DMS 273 (cell line): ENCODE measurements around the gene PTPRD.

Source experiments
- DNase-seq: peaks from one replicate; lab custom pipeline; 2025; ENCODE audit not compliant: unreplicated experiment; lab: John Stamatoyannopoulos, UW

PTPRD gene

DNA sequence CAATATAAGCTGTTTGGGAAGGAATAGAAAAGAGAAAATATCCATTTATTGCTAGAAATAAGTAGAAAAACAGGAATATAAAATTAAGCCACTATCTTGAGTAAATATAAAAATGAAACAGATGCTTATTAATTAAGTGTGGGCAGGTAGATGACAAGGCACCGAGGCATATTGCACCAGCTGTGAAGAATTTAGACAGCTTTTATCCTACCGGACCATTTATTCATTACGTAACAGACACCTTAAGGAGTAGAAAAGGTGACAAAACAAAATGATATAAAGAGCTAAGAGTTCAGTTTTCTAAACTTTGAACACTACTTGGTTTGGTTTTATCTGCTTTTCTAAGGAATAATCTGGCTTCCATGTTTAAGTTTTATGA lies 404.1 kb downstream of the PTPRD start:
- peak; percentile 27 for DNase-seq

DNA sequence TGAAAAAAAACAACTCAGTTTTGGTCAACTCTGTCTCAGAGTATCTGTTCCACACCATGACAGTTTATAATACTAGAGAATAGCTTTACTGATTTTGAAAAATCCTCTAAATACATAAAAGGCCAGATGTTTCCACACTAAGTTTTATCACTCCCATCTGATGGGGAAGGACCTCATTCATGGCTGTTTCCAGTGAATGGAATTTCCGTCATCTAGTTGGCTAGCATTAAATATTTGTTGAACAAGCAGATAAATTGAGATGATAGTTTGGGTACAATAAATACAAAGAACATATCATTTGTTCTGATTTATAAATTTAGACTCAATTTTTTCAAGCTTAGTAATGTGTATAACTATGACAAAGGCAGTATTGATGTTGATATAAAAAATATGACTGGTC lies 408.5 kb downstream of the PTPRD start:
- DNase-seq, result no peak

DNA sequence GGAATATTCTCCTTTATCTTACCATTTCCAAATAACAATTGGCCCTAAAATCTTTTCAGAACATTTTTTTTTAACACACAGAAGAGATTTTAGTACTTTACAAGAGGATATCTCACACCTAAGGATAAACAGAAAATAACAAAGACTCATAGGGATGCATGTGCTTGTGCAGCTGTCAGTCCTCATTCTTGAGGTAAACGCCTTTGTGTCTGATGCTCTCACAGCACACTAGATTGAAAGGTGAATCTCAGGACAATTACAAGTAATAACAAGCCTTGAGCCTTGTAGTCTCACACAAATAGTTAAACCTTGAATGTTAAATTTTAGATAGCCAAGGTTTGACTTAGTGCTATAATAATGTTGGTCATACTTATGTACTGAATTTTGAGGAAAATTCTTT lies 439.2 kb downstream of the PTPRD start:
- DNase-seq, result peak; percentile 13

DNA sequence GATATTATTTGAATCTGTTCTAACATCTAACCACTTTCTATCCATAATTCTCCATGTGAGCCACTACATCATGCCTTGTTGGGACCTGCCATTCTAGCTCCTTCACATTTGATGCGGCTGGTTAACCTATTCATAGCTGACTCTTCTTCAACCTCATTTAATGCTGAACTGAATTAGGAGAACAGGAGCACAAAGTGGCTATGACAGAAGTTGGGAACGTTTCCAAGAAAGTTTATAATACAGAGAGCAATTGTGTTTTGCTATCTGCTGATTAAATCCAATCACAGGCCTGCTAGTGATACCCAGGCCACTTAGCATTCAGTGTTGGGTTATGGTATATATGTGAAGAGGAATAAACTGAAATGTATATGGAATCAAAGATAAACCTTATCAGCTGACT lies 440.3 kb downstream of the PTPRD start:
- peak; percentile 8 for DNase-seq

DNA sequence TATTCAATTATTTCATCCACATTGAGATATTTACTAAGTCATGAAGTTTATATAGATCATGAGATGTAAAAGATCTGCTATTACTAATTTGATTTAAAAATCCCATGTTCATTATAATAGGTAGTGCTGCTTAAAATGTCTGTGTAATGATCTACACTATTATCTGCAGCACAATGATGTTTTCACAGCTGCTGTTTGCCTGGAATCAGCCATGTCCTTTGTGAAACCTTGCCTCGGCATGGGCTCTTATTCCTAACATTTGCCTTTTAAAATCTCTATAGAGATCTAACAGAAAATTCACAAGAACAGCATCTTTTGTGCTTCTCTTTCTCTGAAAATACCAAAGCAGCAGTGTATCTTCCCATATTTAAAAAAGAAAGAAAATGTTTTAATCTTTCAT lies 444.6 kb downstream of the PTPRD start:
- DNase-seq, result no peak

DNA sequence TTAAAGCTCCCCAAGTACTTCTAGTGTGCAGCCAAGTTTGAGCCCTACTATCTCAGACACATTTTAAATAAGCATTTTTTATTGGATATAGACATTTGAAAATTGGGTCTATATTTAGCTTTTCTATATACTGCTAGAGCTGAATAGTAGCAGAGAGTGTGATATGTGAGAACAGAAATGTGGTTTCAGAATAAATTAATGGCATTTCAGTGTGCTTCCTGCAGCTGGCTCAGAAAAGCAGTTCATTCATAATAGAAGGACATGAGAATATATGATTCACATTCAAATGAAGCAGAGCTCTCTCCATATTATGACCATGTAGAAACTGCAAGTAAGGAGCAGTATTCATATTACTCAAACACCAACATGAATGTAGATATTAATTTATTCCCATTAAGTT lies 464.0 kb downstream of the PTPRD start:
- peak; percentile 24 for DNase-seq

DNA sequence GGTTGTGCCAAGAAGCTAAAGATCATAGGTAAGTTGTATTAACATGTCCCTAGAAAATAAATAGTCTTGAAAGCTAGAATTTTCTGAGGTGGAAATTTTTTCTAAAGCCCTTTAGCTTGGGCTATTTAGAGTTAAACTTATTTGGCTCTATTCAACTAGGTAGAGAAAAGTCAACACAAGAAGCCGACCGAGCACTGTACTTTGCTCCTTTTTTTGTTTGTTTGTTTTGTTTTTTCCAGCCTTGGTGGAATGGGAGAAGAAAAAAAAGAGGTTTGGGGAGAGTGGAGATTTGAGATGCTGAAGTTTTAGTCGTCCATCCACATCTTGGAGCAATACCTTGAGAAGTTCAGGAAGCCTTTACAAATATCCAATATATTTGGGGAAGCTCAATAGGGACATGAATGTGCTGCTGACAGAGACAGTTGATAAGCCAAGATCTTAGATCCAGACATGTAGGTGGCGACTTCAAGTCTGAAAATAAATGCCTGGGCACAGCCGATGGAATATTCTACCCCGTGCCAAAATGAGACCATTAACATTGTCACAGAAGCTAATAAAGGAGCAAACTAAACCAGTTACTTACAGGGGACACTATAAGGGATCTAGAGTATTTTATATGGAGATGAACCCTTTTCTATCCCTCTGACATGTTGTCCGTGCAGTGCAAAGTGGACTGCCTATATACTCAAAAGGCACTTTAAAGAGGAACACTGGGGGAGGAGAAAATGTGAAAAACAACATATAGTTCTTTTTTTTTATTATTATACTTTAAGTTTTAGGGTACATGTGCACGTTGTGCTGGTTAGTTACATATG lies 466.1 kb downstream of the PTPRD start:
- no peak for DNase-seq

DNA sequence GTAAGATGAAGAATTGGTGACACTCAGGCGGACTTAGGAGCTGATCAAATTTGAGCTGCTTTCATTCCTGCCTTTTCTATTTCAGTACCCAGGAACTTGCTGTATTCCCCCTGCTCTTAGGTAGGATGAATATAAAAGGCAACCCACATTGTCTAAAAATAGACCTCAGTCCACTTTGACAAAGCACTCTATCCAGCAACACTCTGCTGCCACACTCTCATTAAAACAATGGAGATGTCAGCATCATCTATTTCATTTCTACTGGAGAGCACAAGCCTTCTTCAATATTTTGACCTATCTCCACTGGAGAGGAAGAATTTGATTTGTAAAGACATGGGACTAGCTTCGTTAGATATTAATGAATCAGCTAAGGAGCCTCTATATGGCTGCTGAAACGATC lies 468.4 kb downstream of the PTPRD start:
- DNase-seq, result no peak

DNA sequence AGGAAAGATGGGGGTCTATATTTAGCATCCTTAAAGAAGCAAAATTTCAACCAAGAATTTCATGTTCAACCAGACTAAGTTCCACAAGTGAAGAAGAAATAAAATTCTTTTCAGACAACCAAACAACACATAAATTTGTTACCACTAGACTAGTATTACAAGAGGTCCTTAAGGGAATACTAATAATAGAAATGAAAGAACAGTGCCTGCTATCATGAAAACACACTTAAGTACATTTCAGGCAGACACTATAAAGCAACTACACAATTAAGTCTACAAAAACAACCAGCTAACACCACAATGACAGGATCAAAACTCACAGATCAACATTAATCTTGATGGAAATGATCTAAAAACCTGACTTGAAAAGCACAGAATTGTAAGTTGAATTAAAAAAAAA lies 477.2 kb downstream of the PTPRD start:
- no peak for DNase-seq

DNA sequence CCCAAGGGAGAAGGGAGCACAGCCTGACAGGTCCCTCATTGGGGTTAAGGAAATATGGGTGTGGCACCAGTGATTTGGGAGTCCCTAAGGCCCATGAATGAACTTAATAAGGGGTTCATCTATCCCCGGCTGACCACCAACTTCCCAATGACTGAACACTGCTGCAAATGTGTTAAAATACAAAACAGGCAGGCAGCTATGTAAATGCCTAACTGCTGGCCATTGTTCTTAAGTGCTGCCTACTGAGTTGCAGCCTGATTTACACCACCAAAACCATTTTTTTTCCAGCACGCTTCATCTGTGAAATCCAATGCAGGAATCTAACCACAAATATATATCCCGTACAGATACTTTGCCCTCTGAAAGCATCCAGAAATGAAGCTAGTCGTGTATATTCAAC lies 478.5 kb downstream of the PTPRD start:
- no peak for DNase-seq

DNA sequence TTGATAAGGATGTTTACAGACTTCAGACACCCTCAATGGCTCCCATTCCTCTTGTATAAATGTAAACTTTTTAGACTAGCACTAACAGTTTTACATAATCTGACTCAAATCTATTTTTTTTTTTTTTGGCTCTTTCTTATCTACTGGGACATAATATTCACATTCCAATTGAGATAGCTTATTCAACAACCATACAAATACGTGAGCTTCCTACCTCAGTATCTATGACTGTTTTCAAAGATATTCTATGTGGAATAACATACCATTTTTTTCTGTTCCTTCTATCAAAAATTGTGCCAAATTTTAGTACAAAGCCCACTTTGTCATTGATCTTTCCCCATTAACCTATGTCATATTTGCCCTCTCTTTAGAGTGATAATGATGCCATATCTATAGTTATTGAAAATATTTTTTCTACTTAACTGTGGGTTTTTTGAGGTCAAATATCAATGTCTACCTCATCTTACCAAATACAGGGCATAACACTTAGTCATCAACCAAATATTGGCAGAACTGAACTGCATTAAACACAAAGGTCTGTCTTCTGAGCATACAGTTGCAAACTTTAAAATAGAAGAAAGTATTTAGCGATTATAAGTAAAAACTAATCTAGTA lies 482.6 kb downstream of the PTPRD start:
- DNase-seq, result no peak

DNA sequence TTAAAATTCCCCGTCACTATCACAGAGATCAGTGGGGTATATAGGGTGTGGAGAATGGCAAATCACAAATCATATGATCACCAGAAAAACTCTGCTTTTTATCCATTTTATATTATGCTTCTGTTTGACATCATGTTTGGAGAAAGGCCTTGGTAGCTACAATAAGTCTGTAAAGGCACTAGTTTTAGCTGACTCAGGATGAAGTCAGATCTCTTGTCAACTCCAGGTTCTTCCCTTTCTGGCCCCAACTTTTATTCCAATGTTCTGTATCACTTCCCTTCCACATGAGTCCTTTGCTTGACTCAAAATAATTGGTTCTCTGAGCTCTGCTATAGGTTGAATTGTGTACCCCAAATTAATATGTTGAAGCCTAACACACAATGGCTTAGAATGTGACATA lies 484.9 kb downstream of the PTPRD start:
- DNase-seq, result no peak

DNA sequence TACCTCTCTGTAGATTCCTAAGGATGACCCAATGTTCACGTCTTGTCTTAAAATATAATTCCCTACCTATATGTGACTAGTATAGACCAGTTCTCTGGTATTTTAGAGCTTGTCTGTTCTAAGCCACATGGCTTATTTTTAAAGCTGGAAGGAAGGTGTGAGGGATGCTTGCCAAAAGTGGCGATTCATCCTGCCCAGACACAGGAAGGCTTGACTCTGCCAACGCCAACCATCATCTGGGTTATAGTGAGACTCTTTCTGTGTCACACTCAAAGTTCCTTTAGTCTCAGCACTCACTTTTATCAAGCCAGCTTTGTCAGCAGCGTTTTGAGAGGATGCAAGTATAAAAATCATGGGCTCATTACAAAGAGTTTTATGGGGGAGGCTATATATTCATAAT lies 500.0 kb downstream of the PTPRD start:
- no peak for DNase-seq

DNA sequence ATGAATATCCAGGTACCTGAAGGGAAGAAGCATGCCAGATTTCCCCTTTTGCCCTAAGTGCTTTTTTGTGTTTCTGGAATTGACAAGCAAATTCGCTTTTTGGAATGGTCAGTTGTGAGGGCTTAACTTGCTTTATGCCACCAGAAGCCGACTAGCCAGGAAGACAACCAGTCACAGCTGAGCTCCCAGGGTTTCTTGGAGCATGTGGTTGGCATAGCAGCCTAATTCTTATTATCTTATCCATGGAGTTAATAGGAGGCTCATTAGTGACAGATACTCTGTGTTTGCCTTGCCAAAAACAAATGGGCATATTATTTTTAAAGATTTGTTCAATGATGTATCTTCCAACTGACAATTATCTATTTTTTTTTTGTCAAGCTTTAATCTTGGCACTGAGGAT lies 500.7 kb downstream of the PTPRD start:
- no peak for DNase-seq

DNA sequence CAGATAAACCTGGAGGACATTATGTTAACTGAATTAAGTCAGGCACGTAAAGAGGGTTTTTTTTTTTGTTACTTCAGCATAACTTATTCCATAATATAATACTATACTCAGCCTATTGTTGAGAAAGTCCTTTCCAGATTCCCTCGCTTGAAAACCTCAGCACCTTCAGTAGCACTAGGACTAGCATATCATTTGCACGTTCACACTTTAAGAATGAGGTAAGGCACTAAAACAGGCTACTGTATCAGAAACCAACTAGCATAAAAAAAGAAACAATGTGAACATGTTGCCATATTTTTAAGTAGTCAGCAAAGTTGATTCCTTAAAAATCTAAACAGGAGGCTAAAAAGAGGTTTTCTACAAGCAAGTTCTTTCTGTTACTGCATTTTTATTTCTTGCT lies 504.0 kb downstream of the PTPRD start:
- DNase-seq, result no peak

DNA sequence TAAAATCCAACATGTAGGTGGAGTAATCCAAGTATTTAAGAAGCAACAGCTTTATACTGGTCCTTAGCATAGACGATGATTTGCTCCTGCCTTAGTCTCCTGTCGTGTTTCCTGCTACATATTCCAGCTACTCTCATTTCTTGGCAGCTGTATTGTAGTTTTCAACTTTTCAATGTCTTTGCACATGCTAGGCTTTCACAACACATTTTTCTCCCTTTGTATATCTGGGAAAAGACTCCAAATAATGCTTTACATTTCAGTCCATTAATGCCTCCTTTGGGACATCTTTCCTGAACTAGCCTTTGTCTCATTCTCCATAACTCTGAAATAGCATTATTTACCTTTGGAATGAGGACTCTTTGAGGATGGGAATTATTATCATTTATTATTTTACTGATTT lies 508.0 kb downstream of the PTPRD start:
- DNase-seq, result no peak

DNA sequence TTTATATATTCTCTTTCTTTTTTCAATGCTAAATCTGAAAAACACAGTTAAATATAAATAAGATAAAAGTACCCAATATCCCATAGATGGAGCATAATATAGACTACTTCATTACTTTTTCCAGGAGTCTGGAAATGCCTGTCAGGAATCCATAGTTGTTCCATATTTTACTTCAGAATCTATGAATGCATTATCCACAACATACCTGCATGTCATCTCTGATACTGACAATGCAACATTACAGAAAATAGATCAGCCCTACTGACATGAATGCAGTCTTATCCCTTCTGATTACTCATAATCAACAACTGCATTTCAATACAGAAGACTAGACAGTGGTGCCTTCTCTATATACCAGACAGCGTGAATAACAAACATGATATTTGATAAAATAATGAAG lies 517.6 kb downstream of the PTPRD start:
- no peak for DNase-seq

DNA sequence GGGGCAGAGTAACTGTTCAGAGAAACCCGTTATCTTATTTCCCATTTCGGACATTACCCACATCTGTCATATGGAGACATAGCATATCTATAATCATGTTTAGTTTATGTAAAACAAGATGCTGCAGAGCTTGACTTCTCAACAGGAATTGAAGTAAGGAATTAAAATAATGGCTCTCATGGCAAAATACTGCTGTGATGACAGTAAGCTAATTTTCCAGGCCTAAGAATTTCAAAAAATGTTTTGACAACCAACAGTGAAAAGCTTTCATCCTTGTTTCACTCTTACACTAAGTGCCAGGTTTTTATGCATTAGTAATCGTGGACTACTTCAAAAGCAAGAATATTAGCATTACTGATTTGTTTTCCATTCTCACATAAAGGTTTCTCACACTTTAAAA lies 518.2 kb downstream of the PTPRD start:
- DNase-seq, result no peak

DNA sequence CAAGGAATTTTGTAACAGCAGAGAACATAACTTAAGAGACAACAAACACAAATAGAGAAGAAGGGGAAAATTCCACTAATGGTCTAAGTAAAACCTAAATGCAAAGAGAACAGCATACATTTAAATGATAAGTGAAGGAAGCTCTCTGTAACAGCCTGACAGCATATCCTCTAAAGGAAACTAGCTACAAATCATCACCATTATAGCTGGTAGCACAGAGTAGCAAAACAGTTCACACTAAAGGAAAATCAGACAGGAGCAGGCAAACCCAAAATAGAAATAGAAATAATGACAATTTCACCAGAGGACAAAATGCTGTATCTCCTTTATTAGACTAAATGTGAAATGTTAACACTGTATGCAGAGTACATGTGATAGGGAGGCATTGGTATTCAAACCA lies 532.8 kb downstream of the PTPRD start:
- no peak for DNase-seq

DNA sequence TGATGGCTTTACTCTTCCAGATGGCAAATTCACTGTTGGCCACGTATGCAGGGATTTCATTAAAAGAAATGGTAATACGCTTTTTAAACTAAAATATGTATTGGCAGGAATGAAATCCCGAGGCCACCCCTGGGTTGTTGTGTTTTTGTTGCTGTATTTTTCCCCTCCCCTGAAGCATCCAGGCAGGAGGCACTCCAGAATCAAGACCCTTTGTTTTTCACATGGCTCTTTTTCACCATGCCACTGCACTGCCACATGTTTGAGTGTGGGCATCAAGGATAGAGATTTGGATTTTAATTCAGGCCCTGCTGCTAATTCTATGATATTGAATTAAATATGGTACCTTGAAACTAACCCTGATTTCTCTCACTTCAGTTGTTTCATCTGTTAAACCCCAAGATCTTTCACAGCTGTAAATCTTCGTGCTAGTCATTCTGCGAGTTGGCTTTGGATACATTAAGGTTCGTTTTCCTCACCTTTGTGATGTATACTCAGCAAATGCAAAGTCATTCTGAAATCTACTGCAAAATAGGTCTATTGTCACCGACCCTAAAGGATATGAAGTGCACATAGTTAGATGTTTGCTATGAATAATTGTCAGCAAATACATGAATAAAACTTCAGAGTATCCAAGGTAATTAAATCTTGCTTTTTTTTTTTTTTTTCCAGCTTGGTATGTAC lies 533.4 kb downstream of the PTPRD start:
- DNase-seq, result no peak

DNA sequence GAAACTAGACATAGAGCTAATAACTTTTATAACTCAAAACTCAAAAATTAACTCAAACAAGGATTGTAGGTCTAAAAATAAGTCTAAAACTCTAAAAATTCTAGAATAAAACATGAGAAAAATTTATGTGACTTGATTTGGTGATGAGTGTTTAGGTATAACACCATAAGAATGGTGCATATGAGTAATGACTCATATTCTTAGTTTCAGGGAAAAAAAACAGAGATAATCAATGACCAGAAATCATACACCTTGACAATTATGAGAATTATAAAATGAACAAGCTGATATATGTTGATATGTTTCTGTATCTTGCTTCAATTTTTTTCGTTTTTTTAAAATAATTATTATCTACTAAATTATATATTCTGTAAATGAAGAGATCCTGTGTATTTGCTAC lies 541.2 kb downstream of the PTPRD start:
- no peak for DNase-seq

DNA sequence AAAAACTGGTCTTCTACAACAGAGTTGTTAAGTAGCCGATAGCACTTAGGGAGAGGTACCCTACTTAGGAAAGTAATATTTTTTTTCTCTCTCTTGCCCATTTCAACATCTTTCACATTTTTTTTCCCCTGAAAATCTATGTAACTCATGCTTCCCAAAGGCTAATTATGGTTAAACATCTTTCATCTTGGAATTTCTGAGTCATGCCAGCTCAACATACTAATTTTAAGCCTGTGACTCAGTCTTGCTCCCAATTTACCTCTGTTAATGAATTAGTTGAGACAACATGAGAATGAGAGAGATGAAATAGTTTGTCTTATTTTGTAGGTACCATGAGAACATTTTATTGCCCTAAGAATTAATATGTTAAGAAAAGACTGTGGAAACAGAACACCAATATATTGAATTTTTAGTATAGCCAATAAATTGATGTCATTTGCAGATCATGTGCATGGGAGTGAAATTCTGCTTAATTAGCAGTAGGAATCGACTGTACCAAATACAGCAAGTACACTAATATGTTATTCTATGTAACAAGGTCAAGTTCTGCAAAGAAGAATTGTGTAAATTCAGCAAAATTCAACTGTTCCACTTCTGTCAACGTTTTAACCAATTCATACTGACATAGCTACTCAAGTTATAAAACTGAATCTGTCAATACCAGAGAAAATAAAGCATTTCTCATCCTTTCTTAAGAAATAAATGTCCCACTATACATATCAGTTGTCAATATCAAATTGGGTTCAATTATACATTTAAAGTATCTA lies 550.0 kb downstream of the PTPRD start:
- no peak for DNase-seq
